HG03432 (cell line): ENCODE measurements around the gene MS4A18.
"Not testable (repeated sequence)": the region's sequence is repeated elsewhere in the genome, so short reads cannot be mapped to it uniquely, and the experiment has no call there.

Experiments
- ATAC-seq: cut with Tn5 transposase; IDR thresholded peaks from one replicate; pipeline ENCODE4 v1.9.1; 2021; ENCODE audit warnings: mild to moderate bottlenecking, moderate library complexity; ENCODE audit not compliant: unreplicated experiment

The MS4A18 gene

DNA sequence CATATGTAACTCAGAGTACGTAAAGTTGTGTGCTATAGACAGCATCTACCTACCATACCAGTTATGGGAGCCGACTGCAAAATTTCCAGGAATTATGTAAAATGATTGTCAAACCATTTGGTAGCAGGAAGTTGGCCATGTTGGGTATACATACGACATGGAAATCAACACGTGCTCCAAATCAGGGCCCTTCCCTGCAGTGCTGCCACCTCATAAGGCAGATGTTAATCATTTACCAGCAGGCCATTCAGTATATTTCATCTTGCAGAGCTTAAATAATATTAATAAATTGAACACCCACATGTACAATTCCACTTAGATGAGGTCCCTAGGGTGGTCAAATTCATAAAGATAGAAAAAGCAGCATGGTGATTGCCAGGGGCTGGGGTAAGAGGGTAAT is 9.8 kb downstream of the MS4A18 start:
- ATAC-seq = no peak

- no peak for ATAC-seq
Measured at GRCh38 chr11:60739114-60739513, 14.6 kb downstream of the MS4A18 start.

DNA sequence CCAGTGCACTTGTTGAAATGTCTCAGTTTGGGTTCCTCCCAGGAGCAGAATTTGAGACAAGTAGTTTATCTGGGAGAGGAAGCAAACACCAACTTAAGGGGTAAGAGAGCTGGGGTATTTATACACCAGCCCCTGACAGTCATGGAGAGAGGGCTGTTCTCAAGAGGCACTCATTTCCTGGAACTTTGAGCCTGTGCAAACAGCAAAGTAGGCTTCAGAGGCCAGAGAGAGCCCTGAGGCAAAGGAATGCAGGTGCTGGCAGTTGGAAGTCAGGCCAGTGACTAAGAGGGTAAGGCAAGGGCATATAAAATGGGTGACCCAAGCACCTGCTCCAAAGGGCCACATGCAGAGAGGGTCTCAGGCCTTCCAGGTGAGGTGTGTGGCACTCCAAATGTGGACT is 16.1 kb downstream of the MS4A18 start:
- ATAC-seq = no peak

DNA sequence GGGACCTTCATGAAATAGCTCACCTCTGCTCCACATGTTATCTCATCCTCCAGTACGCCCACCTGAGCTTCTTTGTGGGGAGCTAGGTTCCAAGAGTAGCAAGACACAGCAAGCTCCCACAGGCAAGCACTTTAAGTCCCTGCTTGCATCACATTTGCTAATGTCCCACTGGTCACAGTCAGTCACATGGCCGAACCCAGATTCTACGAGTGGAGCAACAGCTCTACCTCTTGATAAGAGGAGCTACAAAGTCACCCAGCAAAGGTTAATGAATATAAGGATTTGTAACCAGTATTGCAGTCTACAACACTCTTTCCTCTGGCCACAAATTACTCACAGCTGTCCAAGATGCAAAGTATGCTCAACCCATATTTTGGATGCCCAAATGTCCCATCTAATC is 16.9 kb downstream of the MS4A18 start:
- ATAC-seq = no peak

- ATAC-seq = no peak
Measured at GRCh38 chr11:60743058-60743457, 18.5 kb downstream of the MS4A18 start.

DNA sequence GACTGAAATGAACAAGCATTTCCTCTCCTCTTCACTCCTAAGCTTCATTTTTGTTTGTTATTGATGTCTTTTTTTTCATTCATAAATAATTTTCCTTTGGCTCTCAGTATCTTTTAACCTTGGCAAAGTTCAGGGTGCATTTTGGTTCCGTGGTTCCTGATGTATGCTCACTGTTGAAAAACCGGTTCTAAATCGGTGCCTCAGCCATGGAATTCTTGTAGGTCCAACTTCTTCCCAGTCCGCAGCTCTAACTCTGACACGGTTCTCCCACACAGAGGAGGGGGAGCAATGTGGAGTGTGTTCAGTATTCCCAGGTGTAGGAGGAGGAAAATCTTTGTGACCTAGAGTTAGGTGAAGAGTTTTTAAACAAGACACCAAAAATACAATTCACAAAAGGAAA is 19.6 kb downstream of the MS4A18 start:
- ATAC-seq = no peak

DNA sequence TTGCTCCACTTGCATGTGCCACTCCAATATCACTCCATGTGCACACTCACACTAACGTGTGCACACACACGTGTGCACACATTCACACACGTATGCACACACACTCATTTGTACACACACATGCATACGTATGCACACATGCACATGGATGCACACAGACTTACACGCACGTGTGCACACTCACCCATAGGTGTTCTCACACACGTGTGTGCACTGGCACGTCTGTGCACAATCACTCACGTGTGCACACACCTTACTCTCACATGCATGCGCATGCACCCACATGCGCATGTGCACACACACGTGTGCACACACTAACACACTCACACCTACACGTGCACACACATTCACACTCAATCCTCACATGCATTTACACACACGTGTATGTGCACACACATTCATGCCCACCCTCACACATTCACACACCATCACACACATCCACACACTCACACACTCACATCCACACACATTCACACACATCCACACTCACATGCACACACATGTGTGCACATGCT is 22.9 kb downstream of the MS4A18 start:
- no peak for ATAC-seq

DNA sequence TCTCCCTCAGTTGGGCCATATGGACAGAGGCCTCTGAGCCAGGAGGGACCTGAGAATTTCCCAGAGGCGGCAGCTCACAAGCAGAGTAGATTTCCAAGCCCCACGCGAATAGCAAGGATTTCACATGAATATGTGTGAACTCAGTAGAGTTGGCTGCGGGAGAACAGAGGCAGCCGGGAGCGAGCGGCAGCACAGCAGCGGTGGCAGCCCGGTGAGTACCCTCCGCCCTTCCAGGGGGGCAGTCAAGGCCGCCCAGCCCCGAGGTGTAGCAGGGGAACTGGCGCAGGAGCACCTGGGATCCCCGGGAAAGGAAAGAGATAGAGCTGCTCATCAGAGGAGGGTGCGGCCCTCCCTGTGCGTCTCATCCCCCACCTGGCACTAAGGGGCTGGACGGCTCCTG is 23.7 kb downstream of the MS4A18 start:
- no peak for ATAC-seq

DNA sequence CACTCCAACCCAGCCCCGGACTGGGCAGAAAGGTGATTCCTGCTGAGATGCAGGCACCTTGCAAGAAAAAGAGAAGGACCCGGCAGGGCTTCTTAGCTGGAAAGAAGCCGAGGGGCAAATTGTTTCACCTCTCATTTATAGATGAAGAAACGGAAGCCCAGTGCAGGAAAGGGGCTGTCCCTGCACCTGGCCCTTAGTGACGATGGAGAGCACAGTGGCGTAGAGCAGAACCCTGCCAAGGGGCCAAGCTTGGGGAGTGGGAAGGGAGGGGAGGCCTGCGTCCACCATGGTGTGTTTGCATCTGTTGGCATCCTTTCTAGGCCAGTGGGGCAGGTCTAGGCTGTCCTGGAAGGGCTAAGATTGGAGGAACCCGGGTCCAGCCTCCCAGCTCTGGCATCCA is 24.3 kb downstream of the MS4A18 start:
- ATAC-seq = no peak

- ATAC-seq = no peak
Measured at GRCh38 chr11:60750911-60751310, 26.4 kb downstream of the MS4A18 start.

- ATAC-seq = no peak
Measured at GRCh38 chr11:60753309-60753708, 28.8 kb downstream of the MS4A18 start.

GRCh38 chr11:60754887-60755286 is 30.4 kb downstream of the MS4A18 start:
- ATAC-seq = no peak

DNA sequence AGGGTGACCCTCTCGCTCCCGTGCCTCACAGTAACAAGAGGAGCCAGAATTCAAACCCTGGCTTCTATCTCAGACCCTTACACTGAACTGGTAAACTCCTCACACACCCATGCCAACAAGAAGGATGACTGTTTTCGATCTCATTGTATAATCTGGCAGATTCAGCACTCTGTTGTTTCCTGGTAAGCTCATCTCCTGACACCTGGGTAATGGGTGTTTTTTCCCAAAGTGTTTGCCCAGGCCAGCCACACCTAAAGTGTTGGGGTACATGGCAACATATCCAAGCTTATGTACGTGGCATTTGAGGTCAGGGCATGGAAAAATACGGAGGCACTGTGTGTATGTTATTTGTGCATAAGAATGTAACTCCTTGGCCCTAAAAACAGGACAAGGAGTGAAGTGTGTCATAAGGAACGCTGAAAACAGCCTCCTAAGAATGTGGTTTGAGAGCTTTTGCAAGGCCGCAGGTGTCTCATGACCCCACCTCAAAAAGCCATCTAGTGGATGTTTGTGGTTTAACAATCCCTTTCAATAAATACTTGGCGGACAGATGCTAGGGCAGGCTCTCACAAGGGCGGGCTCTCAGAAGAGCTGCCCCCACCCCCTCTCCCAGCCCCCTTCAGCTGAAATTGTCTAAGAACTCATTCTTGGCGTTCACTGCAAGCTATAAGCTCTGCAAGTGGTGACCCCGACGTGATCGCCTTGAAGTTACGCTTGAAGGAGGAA is 31.9 kb downstream of the MS4A18 start, which contains the start of gene MS4A15:
Gene MS4A15, plus strand, starts transcription at position 561 of the 726 bp plus-strand sequence. CDS start 6,867 bp downstream, outside the sequence.
- no peak for ATAC-seq

GRCh38 chr11:60757231-60757800 is 32.8 kb downstream of the MS4A18 start:
- no peak for ATAC-seq

DNA sequence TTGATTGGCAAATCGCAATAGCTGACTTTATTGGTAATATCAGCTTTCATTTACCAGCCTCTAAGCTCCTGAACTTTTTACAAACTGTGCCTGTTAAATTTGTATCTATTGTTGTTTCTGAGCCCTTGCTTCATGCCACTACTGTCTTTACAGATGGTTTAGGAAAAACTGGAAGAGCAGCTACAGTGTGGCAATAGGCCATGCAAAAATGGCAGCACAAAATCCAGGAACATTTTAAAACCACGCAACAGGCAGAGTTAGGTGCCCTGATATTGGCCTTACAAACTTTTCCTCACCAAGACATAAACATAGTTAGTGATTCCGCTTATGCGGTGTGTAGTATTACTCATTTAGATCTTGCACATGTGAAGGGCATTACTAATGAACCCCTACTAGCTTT is 34.2 kb downstream of the MS4A18 start:
- ATAC-seq = not testable (repeated sequence)

DNA sequence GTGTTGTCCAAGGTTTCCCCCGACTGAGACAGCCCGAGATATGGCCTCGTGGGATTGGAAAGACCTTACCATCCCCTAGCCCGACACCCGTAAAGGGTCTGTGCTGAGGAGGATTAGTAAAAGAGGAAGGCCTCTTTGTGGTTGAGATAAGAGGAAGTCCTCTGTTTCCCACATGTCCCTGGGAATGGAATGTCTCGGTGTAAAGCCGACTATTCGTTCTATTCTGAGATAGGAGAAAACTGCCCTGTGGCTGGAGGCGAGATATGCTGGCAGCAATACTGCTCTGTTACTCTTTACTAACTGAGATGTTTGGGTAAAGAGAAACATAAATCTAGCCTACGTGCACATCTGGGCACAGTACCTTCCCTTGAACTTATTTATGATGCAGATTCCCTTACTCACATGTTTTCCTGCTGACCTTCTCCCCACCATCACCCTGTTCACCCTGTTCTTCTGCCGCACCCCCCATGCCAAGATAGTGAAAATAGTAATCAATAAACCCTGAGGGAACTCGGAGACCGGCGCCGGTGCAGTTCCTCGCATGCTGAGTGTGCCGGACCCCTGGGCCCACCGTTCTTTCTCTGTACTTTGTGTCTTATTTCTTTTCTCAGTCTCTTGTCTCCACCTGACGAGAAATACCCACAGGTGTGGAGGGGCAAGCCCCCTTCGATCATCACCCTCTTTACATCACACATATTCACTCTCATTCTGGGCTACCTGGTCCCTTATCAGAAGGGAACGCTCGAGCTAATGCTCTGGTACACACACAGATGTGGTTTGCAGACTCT is 35.1 kb downstream of the MS4A18 start:
- ATAC-seq = not testable (repeated sequence)

DNA sequence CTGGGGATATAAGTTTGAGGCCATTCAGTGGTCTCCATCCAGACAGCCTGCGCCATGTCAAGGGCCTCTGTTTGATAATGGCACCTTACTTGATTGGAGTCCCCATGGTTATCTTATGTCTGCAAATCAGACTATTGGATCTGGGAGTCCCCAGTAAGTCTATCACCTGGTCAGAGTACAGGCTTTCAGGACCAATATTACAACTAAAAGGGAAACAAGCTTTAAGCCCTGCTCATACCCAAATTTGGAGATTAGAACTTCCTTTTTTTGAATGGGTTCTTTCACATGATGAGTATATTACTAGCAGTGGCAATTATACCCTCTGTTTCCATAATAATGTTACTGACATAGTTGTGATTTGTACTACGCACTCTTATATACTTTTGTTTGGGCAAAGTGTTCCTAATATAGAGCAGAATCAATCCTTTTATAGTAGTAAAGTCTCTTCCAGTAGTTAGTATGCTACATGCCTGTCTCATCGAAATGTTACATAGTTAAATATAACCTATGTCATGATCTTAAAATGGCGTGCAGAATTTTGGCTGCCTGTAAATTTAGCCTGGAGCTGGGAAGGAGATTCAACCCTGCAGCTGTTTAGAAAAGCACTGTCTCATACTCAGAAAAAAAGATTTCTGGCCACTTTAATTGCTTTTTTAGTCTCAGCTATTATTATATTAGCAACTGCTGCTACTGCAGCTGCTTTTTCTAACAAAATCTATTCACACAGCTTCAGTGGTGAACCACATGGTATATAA is 37.1 kb downstream of the MS4A18 start:
- ATAC-seq = peak; percentile 26

DNA sequence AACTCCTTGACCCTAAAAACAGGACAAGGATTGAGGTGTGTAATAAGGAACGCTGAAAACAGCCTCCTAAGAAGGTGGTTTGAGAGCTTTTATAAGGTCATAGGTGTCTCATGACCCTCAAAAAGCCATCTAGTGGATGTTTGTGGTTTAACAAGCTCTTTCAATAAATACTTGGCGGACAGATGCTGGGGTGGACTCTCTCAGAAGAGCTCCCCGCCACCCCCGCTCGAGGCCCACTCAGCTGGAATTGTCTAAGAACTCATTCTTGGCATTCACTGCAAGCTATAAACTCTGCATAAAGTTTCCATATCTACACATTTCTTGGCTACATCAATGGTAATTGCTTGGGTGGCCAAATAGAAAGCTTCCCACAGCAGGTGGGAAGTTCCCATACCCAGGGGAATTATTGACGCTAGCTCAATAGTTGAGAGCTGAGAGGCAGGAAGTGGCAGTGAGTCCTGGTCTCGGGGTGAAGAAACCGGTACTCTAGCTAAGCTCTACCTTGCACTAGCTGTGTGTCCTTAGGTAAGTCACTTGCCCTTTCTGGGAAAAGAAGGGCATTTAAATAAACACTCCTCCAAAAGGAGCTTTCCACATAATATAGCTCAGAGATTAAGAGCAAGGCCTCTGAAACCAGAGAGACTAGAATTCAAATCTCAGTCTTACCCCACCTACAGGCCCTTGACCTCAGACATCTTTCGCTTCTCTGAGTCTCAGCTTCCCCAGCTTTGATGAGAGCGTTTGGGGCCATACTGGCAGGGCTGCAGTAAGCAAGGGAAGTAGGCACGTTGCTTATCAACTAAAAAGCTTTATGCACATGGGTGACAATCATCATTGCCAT is 38.6 kb downstream of the MS4A18 start:
- ATAC-seq = peak; percentile 76

- ATAC-seq = peak; percentile 25
Measured at GRCh38 chr11:60763692-60764369, 39.3 kb downstream of the MS4A18 start.
